ENCODE results near the gene OR4D10. TPM values are rescaled to one million over a fixed set of nuclear protein-coding genes. Genes with fewer than 3 reads are reported as not detected.

The OR4D10 gene
- total RNA-seq, 1 donor from 2014 or later = not detected

DNA sequence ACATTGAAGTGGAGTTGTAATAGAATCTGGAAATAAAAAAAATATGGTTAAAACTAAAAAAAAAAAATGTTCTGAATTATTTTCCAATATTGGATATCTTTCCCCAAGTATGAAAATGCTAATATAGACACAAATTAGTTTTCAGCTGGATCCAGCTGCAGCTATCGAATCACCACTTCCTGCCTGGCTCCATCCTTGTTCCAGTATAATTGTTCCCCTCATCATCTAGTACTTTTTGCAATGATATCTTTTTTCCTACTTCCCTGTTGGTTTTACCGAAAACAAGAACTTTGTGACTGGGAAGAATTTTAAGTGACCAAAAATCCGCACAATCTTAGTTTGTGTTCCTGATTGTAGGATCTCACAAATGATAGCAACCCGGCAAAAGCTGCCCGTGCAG, 47.6 kb downstream of the OR4D10 start:
- TF ChIP-seq CTCF (IDR thresholded peaks at IDR 0.05) = no peak
- DNase-seq (ENCODE audit: extremely low spot score, unreplicated experiment) = no peak
- no peaks in the 10 kb centered on the region for H3K9me3 Mint-ChIP-seq (ENCODE audit: unreplicated experiment)
- H3K27me3 Mint-ChIP-seq (ENCODE audit: unreplicated experiment) = peaks cover 31% of the 10 kb centered on the region
- no peaks in the 10 kb centered on the region for H3K36me3 Mint-ChIP-seq (ENCODE audit: unreplicated experiment)
- no peak overlapping the region for H3K27ac Mint-ChIP-seq (ENCODE audit: unreplicated experiment)
- H3K4me1 Mint-ChIP-seq (ENCODE audit: unreplicated experiment) = no peaks in the 10 kb centered on the region
- H3K4me3 Mint-ChIP-seq (ENCODE audit: unreplicated experiment) = no peak overlapping the region

GRCh38 chr11:59523541-59523940, 50.4 kb downstream of the OR4D10 start:
- Mint-ChIP-seq H3K9me3 (ENCODE audit: unreplicated experiment) (no peaks in the 10 kb centered on the region), H3K27ac (ENCODE audit: unreplicated experiment) (no peak overlapping the region)
- no peak for TF ChIP-seq CTCF (IDR thresholded peaks at IDR 0.05)

DNA sequence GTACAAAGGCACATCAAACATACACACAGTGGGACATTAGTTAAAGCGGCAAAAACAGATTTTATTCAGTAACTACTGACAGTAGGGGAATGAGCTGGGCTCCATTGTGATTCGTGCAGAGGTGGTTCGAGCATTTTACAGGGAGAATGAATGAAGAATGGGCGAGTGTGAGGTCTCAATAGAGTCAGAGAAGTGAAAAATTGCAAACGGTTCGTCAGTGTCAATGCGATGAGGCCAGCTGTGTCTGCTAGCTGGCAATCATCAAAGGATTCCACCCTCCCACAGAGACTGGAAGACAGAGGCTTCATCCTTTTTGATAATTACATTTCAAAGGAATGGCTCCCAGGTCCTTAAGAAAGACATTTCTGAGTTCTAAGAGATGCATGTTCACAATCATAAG, 55.6 kb downstream of the OR4D10 start:
- no peak for DNase-seq (ENCODE audit: extremely low spot score, unreplicated experiment)
- no peak overlapping the region for H3K27ac Mint-ChIP-seq (ENCODE audit: unreplicated experiment)
- TF ChIP-seq CTCF (IDR thresholded peaks at IDR 0.05) = no peak

More at GRCh38 chr11:59523541-59523940, 50.4 kb downstream of the OR4D10 start:
- Mint-ChIP-seq H3K36me3 (ENCODE audit: unreplicated experiment) (no peaks in the 10 kb centered on the region), H3K4me3 (ENCODE audit: unreplicated experiment) (no peak overlapping the region), H3K4me1 (ENCODE audit: unreplicated experiment) (no peaks in the 10 kb centered on the region), H3K27me3 (ENCODE audit: unreplicated experiment) (peaks cover 44% of the 10 kb centered on the region)
- no peak for DNase-seq (ENCODE audit: extremely low spot score, unreplicated experiment)

More for the DNA sequence above, 55.6 kb downstream of the OR4D10 start:
- Mint-ChIP-seq H3K4me1 (ENCODE audit: unreplicated experiment) (no peaks in the 10 kb centered on the region), H3K27me3 (ENCODE audit: unreplicated experiment) (peaks cover 41% of the 10 kb centered on the region), H3K36me3 (ENCODE audit: unreplicated experiment) (no peaks in the 10 kb centered on the region), H3K9me3 (ENCODE audit: unreplicated experiment) (no peaks in the 10 kb centered on the region), H3K4me3 (ENCODE audit: unreplicated experiment) (no peak overlapping the region)

Other genes starting within 250 kb of the OR4D10 start
- not detected in 2 replicates for gene OR5AN1, start 114.4 kb upstream of the OR4D10 start, total RNA-seq
- not detected in 2 replicates for gene OR5A2, start 46.9 kb upstream of the OR4D10 start, total RNA-seq
- not detected in 2 replicates for gene OR5A1, start 36.8 kb upstream of the OR4D10 start, total RNA-seq
- gene OR4D6, start 16.4 kb upstream of the OR4D10 start, total RNA-seq = not detected in 2 replicates
- gene OR4D11, start 30.3 kb downstream of the OR4D10 start, total RNA-seq = not detected in 2 replicates
- gene OR4D9, start 38.2 kb downstream of the OR4D10 start, total RNA-seq = not detected in 2 replicates
- gene OSBP, start 142.5 kb downstream of the OR4D10 start, total RNA-seq = 45.7 and 46.0 TPM in 2 replicates
- gene PATL1, start 195.7 kb downstream of the OR4D10 start, total RNA-seq = 39.3 and 40.0 TPM in 2 replicates
- gene OR10V1, start 240.5 kb downstream of the OR4D10 start, total RNA-seq = not detected in 2 replicates

Measured in osteocyte (in vitro differentiated cells).